K562 (cell line): ENCODE results near the gene API5. TPM values are rescaled to one million over a fixed set of nuclear protein-coding genes. Genes with fewer than 3 reads are reported as not detected.

Experiments
- CBFB ChIP-seq: sonication (generic); formaldehyde crosslinking; IDR thresholded peaks from 2 replicates; pipeline ENCODE4 v1.4.0; 2020; ENCODE audit warnings: mild to moderate bottlenecking, missing genetic modification reagents
- HDAC6 ChIP-seq: IDR thresholded peaks from 2 replicates; pipeline ENCODE4 v1.6.1; 2012; ENCODE audit warnings: low read depth, mild to moderate bottlenecking, control low read depth, inconsistent platforms, low read length, moderate library complexity
- MLLT1 ChIP-seq, 2 experiments: fragments of 450-650 bp; IDR thresholded peaks; 2 replicates each; pipeline ENCODE4 v1.6.1; 2016
- RERE ChIP-seq: sonication (generic); formaldehyde crosslinking; IDR thresholded peaks from 2 replicates; pipeline ENCODE4 v1.8.0; 2023; ENCODE audit warnings: missing genetic modification reagents, mild to moderate bottlenecking, borderline replicate concordance
- REST ChIP-seq, 2 experiments: fragments of 450-650 bp; formaldehyde crosslinking in 1 of 2; IDR thresholded peaks; 2 replicates each; pipeline versions ENCODE4 v1.4.0 to v1.6.1; 2014 to 2020; ENCODE audit warnings: mild to moderate bottlenecking in 2 of 2, borderline replicate concordance in 1 of 2, low read depth in 1 of 2
- SAP30 ChIP-seq: fragments of 200-600 bp; sonication (generic); IDR thresholded peaks from 2 replicates; pipeline ENCODE4 v1.6.1; 2012; ENCODE audit warnings: borderline replicate concordance, low read depth, mild to moderate bottlenecking, moderate library complexity, low read length, control low read depth, inconsistent platforms; ENCODE audit not compliant: insufficient read depth, poor library complexity, severe bottlenecking
- STAT5B ChIP-seq: fragments of 250-450 bp; sonication (Bioruptor Pico); IDR thresholded peaks from 2 replicates; pipeline ENCODE4 v1.8.0; 2021; ENCODE audit warnings: mild to moderate bottlenecking, inconsistent platforms
- USF2 ChIP-seq: sonication (generic); formaldehyde crosslinking; IDR thresholded peaks from 2 replicates; pipeline ENCODE4 v1.5.0; 2020; ENCODE audit warnings: missing genetic modification reagents
- ZNF57 ChIP-seq: fragments of 450-650 bp; formaldehyde crosslinking; IDR thresholded peaks from 2 replicates; pipeline ENCODE4 v1.4.0; 2020; ENCODE audit warnings: mild to moderate bottlenecking, moderate library complexity
- polyA plus RNA-seq, 8 experiments: library from polyadenylated mRNA; depleted of rRNA in 4 of 8; stranded (reverse) in 5 of 8; unstranded in 3 of 8; fragments of >200 nt; fragmentation: Nextera tagmentation in 2 of 8; fragmentation: Illumina TruSeq in 1 of 8; extraction: Ambion mirVana in 2 of 8; extraction: Trizol in 1 of 8; gene quantifications; 2 replicates each; pipeline versions ENCODE4 v1.2.1 to v1.2.3, GENCODE V29; 2011 to 2014; ENCODE audit warnings: inconsistent platforms in 1 of 8, missing spikeins in 1 of 8
- total RNA-seq, 7 experiments: library from RNA; depleted of rRNA in 6 of 7; stranded (reverse); fragments of >200 nt in 6 of 7; fragmentation: Illumina TruSeq in 2 of 7; extraction: Trizol in 2 of 7; gene quantifications; 2 replicates each; pipeline versions ENCODE4 v1.2.1 to v1.2.3, GENCODE V29; 2011 to 2021; ENCODE audit warnings: low replicate concordance in 1 of 7

API5 gene
- total and polyA plus RNA-seq, 9 of the 15 experiments (the other 6 are each of a cell fraction or from before 2014, with no cell fraction given), result 59.8 to 146 (median 123) TPM

- peak; percentile 23; the same call in 1 of the 2 replicates for TF ChIP-seq REST (IDR thresholded peaks at IDR 0.05; ENCODE audit: borderline replicate concordance)
- TF ChIP-seq REST (CRISPR knock-in tag; IDR thresholded peaks at IDR 0.05; ENCODE audit: low read depth), result peak; percentile 47; the same call in 1 of the 2 replicates
- no peak for TF ChIP-seq ZNF57
- no peak for TF ChIP-seq RERE (CRISPR knock-in tag)
- no peak for TF ChIP-seq STAT5B (CRISPR knock-in tag)
- TF ChIP-seq HDAC6, result no peak
- peak in 1 of 2 experiments; percentile 44; a peak in 1 of 4 replicates for TF ChIP-seq MLLT1 (IDR thresholded peaks at IDR 0.05)
- TF ChIP-seq CBFB (CRISPR knock-in tag), result no peak
- peak; percentile 63 for TF ChIP-seq SAP30
- 0 out of 2 replicates have a peak, but pooled peaks have one; percentile 15 for TF ChIP-seq USF2
Observed at GRCh38 chr11:43311791-43312607, at the start of gene API5 (continued).
